IMR-90 (cell line): ENCODE measurements around the gene DSCAM. TPM values are rescaled to one million over a fixed set of nuclear protein-coding genes. Genes with fewer than 3 reads are reported as not detected.

ENCODE experiments used
- ATAC-seq: fragments of 200-7000 bp; cut with Tn5 transposase; 2 replicates; pipeline ENCODE4 v1.9.1; 2020; ENCODE audit warnings: low read depth, mild to moderate bottlenecking, moderate library complexity
- BruUV-seq: library from RNA; stranded (reverse); fragments of 400-500 nt; replicated peaks from 2 replicates; lab custom pipeline; 2021; lab: Mats Ljungman, UMichigan
- CTCF ChIA-PET: fragments of 300-600 bp; formaldehyde crosslinking; extraction: SDS; loops from one replicate; lab custom pipeline; 2021; ENCODE audit warnings: antibody characterized with exemption; lab: Yijun Ruan, JAX
- POLR2A ChIA-PET: fragments of 300-600 bp; sonication (Branson Sonifier 250); formaldehyde crosslinking; loops from one replicate; lab custom pipeline; 2022; ENCODE audit warnings: antibody characterized with exemption; ENCODE audit not compliant: unreplicated experiment; lab: Charles Lee
- DNase-seq: peaks from one replicate; pipeline ENCODE4 v3.0.0; 2013
- H2AFZ ChIP-seq: replicated peaks from 2 replicates; pipeline ENCODE3; 2013; ENCODE audit warnings: low read length, mild to moderate bottlenecking; ENCODE audit not compliant: poor library complexity
- H2AK5ac ChIP-seq: 2 replicates; pipeline ENCODE4 v1.6.1; 2013; ENCODE audit warnings: low read depth, low read length, inconsistent platforms
- H2AK9ac ChIP-seq: replicated peaks from 2 replicates; pipeline ENCODE3; 2013; ENCODE audit warnings: mild to moderate bottlenecking, low read depth, low read length, moderate library complexity; ENCODE audit not compliant: poor library complexity
- H2BK120ac ChIP-seq: 2 replicates; pipeline ENCODE4 v1.6.1; 2013; ENCODE audit warnings: low read depth, low read length, inconsistent platforms
- H2BK15ac ChIP-seq: 3 replicates; pipeline ENCODE4 v1.6.1; 2013; ENCODE audit warnings: low read depth, low read length, inconsistent platforms
- H2BK20ac ChIP-seq: 2 replicates; pipeline ENCODE4 v1.6.1; 2013; ENCODE audit warnings: low read depth, mild to moderate bottlenecking, inconsistent platforms, low read length, moderate library complexity
- H2BK5ac ChIP-seq: 2 replicates; pipeline ENCODE4 v1.6.1; 2013; ENCODE audit warnings: mild to moderate bottlenecking, low read depth, low read length, inconsistent platforms; ENCODE audit not compliant: poor library complexity, severe bottlenecking
- H3K14ac ChIP-seq: replicated peaks from 2 replicates; pipeline ENCODE4 v1.6.1; 2013; ENCODE audit warnings: low read depth, low read length, inconsistent platforms
- H3K18ac ChIP-seq: 2 replicates; pipeline ENCODE4 v1.6.1; 2013; ENCODE audit warnings: low read depth, low read length, control low read depth
- H3K23ac ChIP-seq: 2 replicates; pipeline ENCODE4 v1.6.1; 2013; ENCODE audit warnings: low read depth, low read length, inconsistent platforms
- H3K27ac ChIP-seq: 2 replicates; pipeline ENCODE4 v1.5.1; 2013; ENCODE audit warnings: mild to moderate bottlenecking, control low read depth, low read length; ENCODE audit not compliant: insufficient read depth
- H3K27me3 ChIP-seq: 2 replicates; pipeline ENCODE4 v1.6.1; 2013; ENCODE audit warnings: low read length; ENCODE audit not compliant: control insufficient read depth, insufficient read depth
- H3K36me3 ChIP-seq: 2 replicates; pipeline ENCODE4 v1.6.1; 2013; ENCODE audit warnings: low read length, mixed read lengths; ENCODE audit not compliant: control insufficient read depth, insufficient read depth
- H3K4ac ChIP-seq: 2 replicates; pipeline ENCODE4 v1.6.1; 2013; ENCODE audit warnings: low read depth, low read length, inconsistent platforms
- H3K4me1 ChIP-seq: 2 replicates; pipeline ENCODE4 v1.6.1; 2013; ENCODE audit warnings: low read length, mixed read lengths; ENCODE audit not compliant: control insufficient read depth, insufficient read depth
- H3K4me2 ChIP-seq: 2 replicates; pipeline ENCODE4 v1.6.1; 2013; ENCODE audit warnings: low read depth, mild to moderate bottlenecking, control low read depth, low read length, moderate library complexity
- H3K4me3 ChIP-seq: 2 replicates; pipeline ENCODE4 v1.5.1; 2013; ENCODE audit warnings: low read depth, mild to moderate bottlenecking, control low read depth, low read length, moderate library complexity; ENCODE audit not compliant: insufficient read depth
- H3K56ac ChIP-seq: 2 replicates; pipeline ENCODE4 v1.6.1; 2013; ENCODE audit warnings: low read length, inconsistent platforms; ENCODE audit not compliant: insufficient read depth; ENCODE audit errors: extremely low read depth
- H3K79me1 ChIP-seq, 2 experiments: 2 replicates each; pipeline ENCODE4 v1.6.1; 2013; ENCODE audit warnings: low read length in 2 of 2, inconsistent platforms in 1 of 2, low read depth in 1 of 2
- H3K9ac ChIP-seq: 2 replicates; pipeline ENCODE4 v1.6.1; 2013; ENCODE audit warnings: low read depth, low read length, control low read depth
- H3K9me1 ChIP-seq: 2 replicates; pipeline ENCODE4 v1.6.1; 2013; ENCODE audit warnings: low read length, inconsistent platforms; ENCODE audit not compliant: insufficient read depth
- H3K9me3 ChIP-seq: 2 replicates; pipeline ENCODE4 v1.6.1; 2013; ENCODE audit warnings: low read length; ENCODE audit not compliant: control insufficient read depth, insufficient read depth
- H4K20me1 ChIP-seq: 2 replicates; pipeline ENCODE4 v1.6.1; 2013; ENCODE audit warnings: low read length, inconsistent platforms; ENCODE audit not compliant: insufficient read depth
- H4K5ac ChIP-seq: 2 replicates; pipeline ENCODE4 v1.6.1; 2013; ENCODE audit warnings: mild to moderate bottlenecking, low read depth, low read length, control low read depth
- H4K8ac ChIP-seq, 2 experiments: 2 replicates each; pipeline ENCODE4 v1.6.1; 2013; ENCODE audit warnings: low read depth in 2 of 2, low read length in 2 of 2, control low read depth in 1 of 2, inconsistent platforms in 1 of 2
- H4K91ac ChIP-seq: 2 replicates; pipeline ENCODE4 v1.6.1; 2013; ENCODE audit warnings: low read depth, low read length, inconsistent platforms; ENCODE audit not compliant: insufficient read depth
- BHLHE40 ChIP-seq: fragments of 150-350 bp; IDR thresholded peaks from 2 replicates; pipeline ENCODE4 v1.6.1; 2016; ENCODE audit warnings: mild to moderate bottlenecking, low read depth, low read length
- ELK1 ChIP-seq: fragments of 150-350 bp; IDR thresholded peaks from 2 replicates; pipeline ENCODE4 v1.6.1; 2016; ENCODE audit warnings: low read depth, mild to moderate bottlenecking, low read length, moderate library complexity, borderline replicate concordance
- MAFK ChIP-seq: IDR thresholded peaks from 2 replicates; pipeline ENCODE4 v1.6.1; 2012; ENCODE audit warnings: low read depth, low read length, improper control_type of control experiment
- MAZ ChIP-seq: IDR thresholded peaks from 2 replicates; pipeline ENCODE4 v1.6.1; 2012; ENCODE audit warnings: low read depth, mild to moderate bottlenecking, low read length, improper control_type of control experiment, moderate library complexity, borderline replicate concordance
- RCOR1 ChIP-seq: IDR thresholded peaks from 2 replicates; pipeline ENCODE4 v1.6.1; 2012; ENCODE audit warnings: mild to moderate bottlenecking, low read length, improper control_type of control experiment; ENCODE audit not compliant: insufficient replicate concordance
- WGBS, 2 experiments: methylation state at CpG; one replicate each; pipeline versions ENCODE4 v1.1.5 to v1.1.7; 2013; ENCODE audit warnings: missing lambda C conversion rate in 2 of 2; ENCODE audit not compliant: insufficient read length in 1 of 2; ENCODE audit errors: extremely low coverage in 2 of 2; 5-methylcytosine and 5-hydroxymethylcytosine counted together
- dilution Hi-C: fragments of 300-500 bp; cut with HindIII; formaldehyde crosslinking; loops from one replicate; pipeline ENCODE4 v1.14.3; 2018; ENCODE audit warnings: low sequenced_read_pairs; ENCODE audit not compliant: unreplicated experiment
- in situ Hi-C: fragments of 300-500 bp; cut with MboI; formaldehyde crosslinking; loops from 3 replicates; pipeline ENCODE4 v1.14.3; 2019; ENCODE audit warnings: low sequenced_read_pairs, inconsistent platforms, mixed read lengths
- intact Hi-C: fragments of 100-400 bp; cut with micrococcal nuclease; formaldehyde crosslinking; loops from 2 replicates; pipeline ENCODE4 v1.10.0; 2022
- polyA plus RNA-seq, 3 experiments: library from polyadenylated mRNA; depleted of rRNA; stranded (reverse); fragments of >200 nt; gene quantifications; 2 replicates each; pipeline ENCODE4 v1.2.3, GENCODE V29; 2012; ENCODE audit warnings: low replicate concordance in 1 of 3
- total RNA-seq: library from RNA; depleted of rRNA; stranded (reverse); fragments of >200 nt; gene quantifications from 2 replicates; pipeline ENCODE4 v1.2.3, GENCODE V29; 2012
- TF ChIP-seq, protein P1 (sequence below): conservative IDR thresholded peaks from 2 replicates; pipeline ENCODE4 v1.5.1; 2012; ENCODE audit warnings: mild to moderate bottlenecking, low read depth, low read length, improper control_type of control experiment

The DSCAM gene
- total and polyA plus RNA-seq, 2 of the 4 experiments (the other 2 are of a cell fraction) = under 0.01 to 0.02 TPM

GRCh38 chr21:40191616-40192015, 655.3 kb downstream of the DSCAM start:
- Histone ChIP-seq H2AFZ (no peak overlapping the region), H3K9ac (no peak overlapping the region), H3K56ac (no peak overlapping the region), H2AK9ac (no peak overlapping the region), H3K9me1 (no peaks in the 10 kb centered on the region), H2BK120ac (no peak overlapping the region), H2BK15ac (no peak overlapping the region), H2AK5ac (no peak overlapping the region), H2BK5ac (no peak overlapping the region), H2BK20ac (no peak overlapping the region), H4K20me1 (no peaks in the 10 kb centered on the region), H3K4me1 (no peaks in the 10 kb centered on the region), H3K9me3 (peaks cover 29% of the 10 kb centered on the region), H3K18ac (no peak overlapping the region), H4K91ac (no peak overlapping the region), H3K23ac (no peak overlapping the region), H3K14ac (no peak overlapping the region), H3K27ac (no peak overlapping the region), H3K4me3 (no peak overlapping the region), H3K4me2 (no peak overlapping the region), H3K4ac (no peak overlapping the region), H3K27me3 (no peaks in the 10 kb centered on the region), H3K36me3 (no peaks in the 10 kb centered on the region), H4K8ac (no peak overlapping the region), H3K79me1 (no peaks in the 10 kb centered on the region), H4K5ac (no peak overlapping the region)
- in situ Hi-C loops (loop anchor here (25.0 kb wide), 1 partner anchor 104 kb away; no protein-coding TSS in a partner anchor), dilution Hi-C loops (no loop called here), intact Hi-C loops (no loop called here)
- CTCF ChIA-PET = no interaction called here
- BruUV-seq = no TSS peak
- no peak for ATAC-seq
- no peak for TF ChIP-seq RCOR1
- TF ChIP-seq MAZ = no peak
- TF ChIP-seq, protein P1, sequence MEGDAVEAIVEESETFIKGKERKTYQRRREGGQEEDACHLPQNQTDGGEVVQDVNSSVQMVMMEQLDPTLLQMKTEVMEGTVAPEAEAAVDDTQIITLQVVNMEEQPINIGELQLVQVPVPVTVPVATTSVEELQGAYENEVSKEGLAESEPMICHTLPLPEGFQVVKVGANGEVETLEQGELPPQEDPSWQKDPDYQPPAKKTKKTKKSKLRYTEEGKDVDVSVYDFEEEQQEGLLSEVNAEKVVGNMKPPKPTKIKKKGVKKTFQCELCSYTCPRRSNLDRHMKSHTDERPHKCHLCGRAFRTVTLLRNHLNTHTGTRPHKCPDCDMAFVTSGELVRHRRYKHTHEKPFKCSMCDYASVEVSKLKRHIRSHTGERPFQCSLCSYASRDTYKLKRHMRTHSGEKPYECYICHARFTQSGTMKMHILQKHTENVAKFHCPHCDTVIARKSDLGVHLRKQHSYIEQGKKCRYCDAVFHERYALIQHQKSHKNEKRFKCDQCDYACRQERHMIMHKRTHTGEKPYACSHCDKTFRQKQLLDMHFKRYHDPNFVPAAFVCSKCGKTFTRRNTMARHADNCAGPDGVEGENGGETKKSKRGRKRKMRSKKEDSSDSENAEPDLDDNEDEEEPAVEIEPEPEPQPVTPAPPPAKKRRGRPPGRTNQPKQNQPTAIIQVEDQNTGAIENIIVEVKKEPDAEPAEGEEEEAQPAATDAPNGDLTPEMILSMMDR = no peak
- no peak for TF ChIP-seq BHLHE40
- TF ChIP-seq ELK1 = no peak
- no peak for TF ChIP-seq MAFK
- POLR2A ChIA-PET = no interaction called here
- no peak for DNase-seq
- WGBS, 2 experiments = 80% methylated on average over 1 of the region's 3 CpGs; no CpG with 5 or more reads in 1 of the 2 experiments
